ENCODE measurements around the gene UNCX.
"Not testable (repeated sequence)": the region's sequence is repeated elsewhere in the genome, so short reads cannot be mapped to it uniquely, and the experiment has no call there.

UNCX gene

DNA sequence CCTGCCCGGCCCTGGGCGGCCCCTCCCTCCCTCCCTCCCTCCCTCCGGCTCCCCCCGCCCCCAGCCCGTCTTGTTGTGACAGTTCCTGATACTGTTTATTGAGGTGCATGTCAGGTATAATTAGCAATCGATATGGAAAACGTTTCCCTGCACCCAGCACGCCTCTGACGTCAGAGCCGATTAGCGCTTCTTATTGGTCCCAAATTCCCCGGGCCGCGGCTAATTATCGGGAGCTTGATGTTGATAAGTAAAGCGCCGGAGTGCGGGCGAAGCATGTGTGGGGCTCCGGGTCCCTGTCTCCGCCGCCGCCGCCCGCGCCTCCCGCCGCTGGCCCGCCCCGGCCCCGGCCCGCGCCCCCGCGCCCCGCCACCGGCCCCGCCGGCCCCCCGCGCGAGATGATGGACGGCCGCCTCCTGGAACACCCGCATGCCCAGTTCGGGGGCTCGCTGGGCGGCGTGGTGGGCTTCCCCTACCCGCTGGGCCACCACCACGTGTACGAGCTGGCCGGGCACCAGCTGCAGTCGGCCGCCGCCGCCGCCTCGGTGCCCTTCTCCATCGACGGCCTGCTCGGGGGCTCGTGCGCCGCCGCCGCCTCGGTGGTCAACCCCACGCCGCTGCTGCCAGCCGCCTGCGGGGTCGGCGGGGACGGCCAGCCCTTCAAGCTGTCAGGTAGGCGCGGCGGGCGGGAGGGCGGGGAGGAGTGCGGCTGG, at the start of gene UNCX:
TSS of gene UNCX (plus strand) at position 250 of the 710 bp plus-strand sequence. CDS start at position 396, 146 bp downstream.
- peaks cover 62% of the 10 kb centered on the region for H3K27me3 Mint-ChIP-seq
- no peak for ATAC-seq
- H3K4me1 Mint-ChIP-seq = peaks cover 23% of the 10 kb centered on the region
- H3K36me3 Mint-ChIP-seq (ENCODE audit: low read depth) = no peaks in the 10 kb centered on the region
- H3K27ac Mint-ChIP-seq = peak within 1 kb of the TSS; percentile 2
- no peak for DNase-seq
- H3K9me3 Mint-ChIP-seq = no peaks in the 10 kb centered on the region
- H3K4me3 Mint-ChIP-seq = peak within 1 kb of the TSS; percentile 1

DNA sequence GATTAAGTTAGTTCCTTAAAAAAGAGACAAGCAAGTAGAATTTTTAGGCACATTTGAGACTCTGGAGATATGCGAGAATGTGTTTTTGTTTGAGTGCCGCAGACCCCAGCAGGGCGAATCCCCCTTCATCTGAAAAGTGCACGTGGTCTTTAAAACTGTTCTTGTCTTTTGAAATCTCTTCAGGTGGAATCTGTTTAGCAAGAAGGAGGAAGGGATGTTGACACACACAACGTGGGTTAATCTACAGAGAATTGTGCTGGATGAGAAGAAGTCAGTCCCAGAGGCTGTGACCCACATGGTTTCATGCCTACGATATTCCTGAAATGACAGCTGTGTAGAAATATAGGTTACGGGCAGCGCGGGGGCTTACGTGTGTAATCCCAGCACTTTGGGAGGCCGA, 45.5 kb upstream of the UNCX start:
- no peaks in the 10 kb centered on the region for H3K9me3 Mint-ChIP-seq
- peaks cover 15% of the 10 kb centered on the region for H3K27me3 Mint-ChIP-seq
- DNase-seq (no peak), ATAC-seq (no peak)
- peaks cover 6% of the 10 kb centered on the region for H3K4me1 Mint-ChIP-seq
- no peak overlapping the region for H3K4me3 Mint-ChIP-seq
- no peak overlapping the region for H3K27ac Mint-ChIP-seq
- no peaks in the 10 kb centered on the region for H3K36me3 Mint-ChIP-seq (ENCODE audit: low read depth)

DNA sequence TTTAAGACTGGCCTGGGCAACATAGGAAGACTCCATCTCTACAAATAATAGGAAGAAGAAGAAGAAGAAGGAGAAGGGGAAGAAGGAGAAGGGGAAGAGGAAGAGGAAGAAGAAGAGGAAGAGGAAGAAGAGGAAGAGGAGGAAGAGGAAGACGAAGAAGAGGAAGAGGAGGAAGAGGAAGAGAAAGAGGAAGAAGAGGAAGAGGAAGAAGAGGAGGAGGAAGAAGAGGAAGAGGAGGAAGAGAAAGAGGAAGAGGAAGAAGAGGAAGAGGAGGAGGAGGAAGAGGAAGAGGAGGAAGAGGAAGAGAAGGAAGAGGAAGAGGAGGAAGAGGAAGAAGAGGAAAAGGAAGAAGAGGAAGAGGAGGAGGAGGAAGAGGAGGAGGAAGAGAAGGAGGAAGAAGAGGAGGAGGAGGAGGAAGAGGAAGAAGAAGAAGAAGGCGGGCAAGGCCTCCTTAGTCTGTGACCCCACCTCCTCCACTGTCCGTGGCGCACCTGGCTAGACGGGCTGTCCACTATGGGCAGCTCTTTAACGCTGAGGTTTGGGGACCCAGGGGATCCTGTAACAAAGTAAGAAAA, 43.9 kb upstream of the UNCX start:
- peaks cover 9% of the 10 kb centered on the region for H3K27me3 Mint-ChIP-seq
- no peaks in the 10 kb centered on the region for H3K36me3 Mint-ChIP-seq (ENCODE audit: low read depth)
- ATAC-seq = no peak
- H3K9me3 Mint-ChIP-seq = no peaks in the 10 kb centered on the region
- H3K4me1 Mint-ChIP-seq = peaks cover 11% of the 10 kb centered on the region
- H3K4me3 Mint-ChIP-seq = no peak overlapping the region
- no peak overlapping the region for H3K27ac Mint-ChIP-seq
- DNase-seq = no peak

DNA sequence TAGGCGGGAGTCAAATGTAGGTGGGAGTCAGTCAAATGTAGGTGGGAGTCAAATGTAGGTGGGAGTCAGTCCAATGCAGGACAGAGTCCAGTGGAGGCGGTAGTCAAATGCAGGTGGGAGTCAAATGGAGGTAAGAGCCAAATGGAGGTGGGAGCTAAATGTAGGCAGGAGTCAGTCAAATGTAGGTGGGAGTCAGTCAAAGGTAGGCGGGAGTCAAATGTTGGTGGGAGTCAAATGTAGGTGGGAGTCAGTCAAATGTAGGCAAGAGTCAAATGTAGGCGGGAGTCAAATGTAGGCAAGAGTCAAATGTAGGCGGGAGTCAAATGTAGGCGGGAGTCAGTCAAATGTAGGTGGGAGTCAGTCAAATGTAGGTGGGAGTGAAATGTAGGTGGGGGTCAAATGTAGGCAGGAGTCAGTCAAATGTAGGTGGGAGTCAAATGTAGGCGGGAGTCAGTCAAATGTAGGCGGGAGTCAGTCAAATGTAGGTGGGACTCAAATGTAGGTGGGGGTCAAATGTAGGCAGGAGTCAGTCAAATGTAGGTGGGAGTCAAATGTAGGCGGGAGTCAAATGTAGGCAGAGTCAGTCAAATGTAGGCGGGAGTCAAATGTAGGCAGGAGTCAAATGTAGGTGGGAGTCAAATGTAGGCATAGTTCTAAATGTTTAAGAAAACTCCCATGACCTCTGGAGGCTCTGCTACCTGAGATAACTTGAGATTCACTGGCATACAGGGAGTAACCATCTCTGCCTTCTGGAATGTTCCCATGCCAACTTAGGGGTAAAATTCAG, 42.5 kb upstream of the UNCX start:
- Mint-ChIP-seq H3K36me3 (ENCODE audit: low read depth) (no peaks in the 10 kb centered on the region), H3K27ac (no peak overlapping the region), H3K9me3 (no peaks in the 10 kb centered on the region), H3K4me3 (no peak overlapping the region), H3K4me1 (peaks cover 11% of the 10 kb centered on the region), H3K27me3 (peaks cover 12% of the 10 kb centered on the region)
- DNase-seq = no peak
- ATAC-seq = no peak

DNA sequence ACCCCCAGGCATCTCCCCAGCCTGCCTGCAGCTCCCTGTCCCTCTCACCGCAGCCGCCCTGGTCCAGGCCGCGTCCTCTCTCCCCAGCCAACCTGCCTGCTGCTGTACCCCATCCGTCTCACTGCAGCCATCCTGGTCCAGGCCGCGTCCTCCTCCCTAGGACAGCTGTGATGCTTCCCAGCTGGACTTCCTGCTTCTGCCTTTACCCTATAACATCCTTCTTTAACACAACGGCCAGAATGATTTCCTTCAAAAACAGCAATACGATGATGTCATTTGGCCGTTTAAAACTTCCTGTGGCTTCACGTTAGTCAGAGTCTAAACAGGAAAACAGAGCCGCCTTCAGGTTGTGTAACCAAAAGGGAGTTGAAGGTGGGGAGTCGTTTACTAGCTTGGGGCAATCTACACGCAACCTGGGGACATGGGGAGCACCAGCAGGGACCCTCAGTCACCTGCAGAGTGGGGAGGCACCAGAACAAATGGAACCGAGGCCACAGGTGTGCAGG, 40.4 kb upstream of the UNCX start:
- Mint-ChIP-seq H3K4me3 (peak overlapping the region; percentile 66), H3K36me3 (ENCODE audit: low read depth) (no peaks in the 10 kb centered on the region), H3K27ac (peak overlapping the region; percentile 84), H3K27me3 (peaks cover 14% of the 10 kb centered on the region), H3K4me1 (peaks cover 11% of the 10 kb centered on the region), H3K9me3 (no peaks in the 10 kb centered on the region)
- DNase-seq (peak; percentile 18), ATAC-seq (peak; percentile 70)

DNA sequence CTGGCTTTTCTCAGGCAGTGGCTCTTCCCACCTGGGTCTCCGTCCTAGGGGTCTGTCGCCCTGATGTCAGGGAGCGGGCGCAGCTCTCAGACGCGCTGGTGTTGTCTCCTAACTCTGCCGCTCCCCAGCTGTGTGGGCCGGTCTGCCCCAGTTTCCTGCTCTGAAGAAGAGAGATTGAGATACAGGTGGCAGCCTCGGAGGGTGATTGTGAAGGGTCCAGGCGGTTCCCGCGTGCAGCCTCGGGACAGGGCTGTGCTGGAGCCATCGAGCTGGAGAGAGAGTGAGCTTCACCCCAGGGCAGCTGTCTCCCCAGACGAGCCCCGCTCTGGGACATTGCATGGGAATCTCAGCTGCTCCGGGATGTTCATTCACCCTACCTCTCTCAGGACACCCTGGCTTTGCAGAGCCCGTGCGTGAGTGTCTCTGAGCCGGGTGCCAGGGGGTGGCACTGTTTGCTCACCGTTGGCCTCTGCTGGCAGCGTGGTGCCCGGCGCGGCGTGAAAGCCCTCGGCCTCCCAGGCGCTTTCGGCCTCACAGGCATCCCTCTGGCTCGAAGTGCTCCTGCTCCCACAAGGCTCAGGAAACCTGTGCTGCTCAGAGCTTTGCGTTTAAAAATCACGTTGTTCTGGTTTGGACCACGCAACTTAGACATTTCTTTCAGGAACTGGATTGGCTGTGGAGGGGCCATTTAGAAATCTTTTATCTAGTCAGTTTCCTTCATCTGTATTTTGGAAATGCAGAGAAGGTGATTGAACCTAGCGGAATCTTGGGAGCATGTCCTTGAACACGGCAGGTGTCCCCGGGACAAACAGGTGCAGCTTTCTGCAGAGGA, 38.9 kb upstream of the UNCX start:
- Mint-ChIP-seq H3K4me3 (no peak overlapping the region), H3K36me3 (ENCODE audit: low read depth) (no peaks in the 10 kb centered on the region), H3K27me3 (peaks cover 13% of the 10 kb centered on the region), H3K4me1 (peaks cover 11% of the 10 kb centered on the region), H3K9me3 (no peaks in the 10 kb centered on the region), H3K27ac (no peak overlapping the region)
- peak; percentile 53 for ATAC-seq
- peak; percentile 50 for DNase-seq

DNA sequence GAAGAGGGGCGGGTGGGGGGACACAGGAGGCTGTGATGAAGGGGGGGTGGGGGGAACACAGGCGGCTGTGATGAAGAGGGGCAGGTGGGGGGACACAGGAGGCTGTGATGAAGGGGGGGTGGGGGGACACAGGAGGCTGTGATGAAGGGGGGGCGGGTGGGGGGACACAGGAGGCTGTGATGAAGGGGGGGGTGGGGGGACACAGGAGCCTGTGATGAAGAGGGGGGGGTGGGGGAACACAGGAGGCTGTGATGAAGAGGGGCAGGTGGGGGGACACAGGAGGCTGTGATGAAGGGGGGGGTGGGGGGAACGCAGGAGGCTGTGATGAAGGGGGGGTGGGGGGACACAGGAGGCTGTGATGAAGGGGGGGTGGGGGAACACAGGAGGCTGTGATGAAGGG, 36.2 kb upstream of the UNCX start:
- peaks cover 11% of the 10 kb centered on the region for H3K4me1 Mint-ChIP-seq
- H3K36me3 Mint-ChIP-seq (ENCODE audit: low read depth); H3K4me3 Mint-ChIP-seq; DNase-seq; H3K27ac Mint-ChIP-seq; ATAC-seq; H3K9me3 Mint-ChIP-seq: not testable (repeated sequence)
- H3K27me3 Mint-ChIP-seq = peaks cover 10% of the 10 kb centered on the region

DNA sequence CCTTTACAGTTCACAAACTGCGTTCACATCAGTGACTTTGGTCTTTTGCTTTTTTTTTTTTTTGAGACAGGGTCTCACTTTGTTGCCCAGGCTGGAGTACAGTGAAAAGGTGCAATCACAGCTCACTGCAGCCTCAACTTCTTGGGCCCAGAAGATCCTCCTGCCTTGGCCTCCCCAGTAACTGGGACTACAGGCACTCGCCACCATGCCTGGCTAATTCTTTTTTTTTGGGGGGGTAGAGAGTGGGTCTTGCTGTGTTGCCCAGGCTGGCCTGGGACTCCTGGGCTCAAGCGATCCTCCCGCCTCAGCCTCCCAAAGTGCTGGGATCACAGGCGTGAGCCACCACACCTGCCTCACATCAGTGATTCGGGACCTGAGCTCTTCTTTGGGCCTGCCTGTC, 35.7 kb upstream of the UNCX start:
- Mint-ChIP-seq H3K4me1 (peaks cover 7% of the 10 kb centered on the region), H3K9me3 (no peaks in the 10 kb centered on the region), H3K27me3 (peaks cover 10% of the 10 kb centered on the region), H3K27ac (no peak overlapping the region), H3K36me3 (ENCODE audit: low read depth) (no peaks in the 10 kb centered on the region), H3K4me3 (no peak overlapping the region)
- ATAC-seq (no peak), DNase-seq (no peak)

DNA sequence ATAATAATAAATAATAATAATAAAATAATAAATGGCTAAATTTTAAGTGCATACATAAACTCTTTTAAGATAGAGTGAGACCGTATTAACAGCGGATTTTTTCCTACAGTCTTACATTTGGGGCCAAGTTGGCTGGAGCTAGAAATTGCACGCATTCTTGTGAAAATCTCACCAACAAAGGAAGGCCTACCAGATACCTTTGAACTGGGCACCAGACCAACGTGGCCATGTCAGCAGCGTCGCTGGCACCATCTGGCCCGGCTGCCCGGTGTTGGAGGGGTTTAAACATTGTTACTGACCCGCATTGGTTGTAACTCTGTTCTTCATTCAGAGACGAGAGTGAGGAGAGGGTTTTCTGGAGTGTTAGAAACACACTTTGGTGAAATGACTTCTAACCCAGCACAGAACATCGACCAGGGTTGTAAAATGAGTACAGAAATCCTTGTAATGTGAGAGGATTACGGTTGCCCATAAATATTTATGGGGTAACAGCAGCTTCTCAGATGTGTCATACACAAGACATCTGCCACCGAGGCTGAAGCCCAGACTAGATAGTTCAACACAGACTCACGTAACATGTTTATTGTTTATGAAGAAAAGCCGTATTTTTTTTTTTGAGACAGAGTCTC, 34.6 kb upstream of the UNCX start:
- peaks cover 8% of the 10 kb centered on the region for H3K27me3 Mint-ChIP-seq

DNA sequence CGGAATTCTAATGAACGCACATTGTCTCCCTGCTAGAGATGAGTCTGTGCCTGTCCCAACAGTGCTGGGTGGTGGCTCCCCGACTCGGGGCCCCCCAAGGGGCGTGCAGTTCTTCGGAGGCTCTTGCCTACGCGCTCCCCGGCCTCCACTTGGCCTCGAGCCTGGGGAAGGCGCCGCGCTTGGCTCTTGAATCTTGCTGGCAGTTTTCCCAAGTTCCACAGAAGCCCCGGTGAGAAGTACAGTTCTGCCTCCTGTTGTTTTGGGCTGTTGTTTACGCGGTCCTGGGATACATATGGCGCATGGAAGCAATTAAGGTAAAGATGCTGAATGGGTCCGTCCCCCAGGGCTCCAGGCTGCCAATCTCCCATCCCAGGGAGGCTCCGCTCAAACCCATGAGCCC, 32.6 kb upstream of the UNCX start:
- no peaks in the 10 kb centered on the region for H3K4me1 Mint-ChIP-seq
- H3K4me3 Mint-ChIP-seq = no peak overlapping the region
- no peak for DNase-seq
- no peaks in the 10 kb centered on the region for H3K36me3 Mint-ChIP-seq (ENCODE audit: low read depth)
- no peak overlapping the region for H3K27ac Mint-ChIP-seq
- no peak for ATAC-seq
- peaks cover 5% of the 10 kb centered on the region for H3K27me3 Mint-ChIP-seq
- no peaks in the 10 kb centered on the region for H3K9me3 Mint-ChIP-seq

More for the DNA sequence above, 34.6 kb upstream of the UNCX start:
- Mint-ChIP-seq H3K9me3 (no peaks in the 10 kb centered on the region), H3K4me1 (no peaks in the 10 kb centered on the region), H3K27ac (no peak overlapping the region), H3K36me3 (ENCODE audit: low read depth) (no peaks in the 10 kb centered on the region), H3K4me3 (no peak overlapping the region)
- DNase-seq (no peak), ATAC-seq (no peak)

DNA sequence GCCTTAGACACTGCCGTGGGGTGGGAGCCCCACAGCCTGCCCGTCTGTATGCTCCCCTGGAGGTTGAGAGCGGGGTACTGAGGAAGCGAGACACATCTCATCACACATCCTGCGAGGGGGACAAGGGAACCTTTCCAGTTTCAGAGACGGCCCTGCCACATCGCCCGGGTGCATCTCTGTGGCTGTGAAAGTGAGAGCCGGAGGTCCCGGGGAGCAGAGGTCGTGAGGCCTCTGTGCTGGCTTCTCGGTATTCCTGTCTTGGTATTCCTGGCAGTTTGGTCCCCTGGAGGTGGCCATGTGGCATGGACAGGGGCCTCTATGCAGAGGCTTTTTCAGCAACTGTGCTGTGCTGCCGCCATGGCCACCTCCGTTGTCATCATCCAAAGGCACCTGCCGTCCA, 30.8 kb upstream of the UNCX start:
- Mint-ChIP-seq H3K4me3 (no peak overlapping the region), H3K9me3 (no peaks in the 10 kb centered on the region), H3K4me1 (no peaks in the 10 kb centered on the region), H3K36me3 (ENCODE audit: low read depth) (no peaks in the 10 kb centered on the region), H3K27me3 (peaks cover 2% of the 10 kb centered on the region), H3K27ac (no peak overlapping the region)
- ATAC-seq (no peak), DNase-seq (no peak)

DNA sequence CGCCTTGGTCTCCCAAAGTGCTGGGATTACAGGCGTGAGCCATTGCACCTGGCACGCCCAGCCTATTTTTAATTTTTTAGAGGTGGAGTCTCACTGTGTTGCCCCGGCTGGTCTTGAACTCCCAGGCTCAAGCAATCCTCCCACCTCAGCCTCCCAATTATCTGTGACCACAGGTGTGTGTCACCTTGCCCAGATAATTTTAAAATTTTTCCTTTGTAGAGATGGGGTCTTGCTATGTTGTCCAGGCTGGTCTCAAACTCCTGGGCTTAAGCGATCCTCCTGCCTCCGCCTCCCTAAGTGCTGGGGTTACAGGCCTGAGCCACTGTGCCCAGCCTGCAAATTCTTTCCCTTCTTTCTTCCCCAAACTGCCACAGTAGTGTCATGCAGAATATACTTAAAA, 29.8 kb upstream of the UNCX start:
- ATAC-seq; H3K27ac Mint-ChIP-seq; H3K4me1 Mint-ChIP-seq; H3K4me3 Mint-ChIP-seq; H3K36me3 Mint-ChIP-seq (ENCODE audit: low read depth); DNase-seq; H3K9me3 Mint-ChIP-seq; H3K27me3 Mint-ChIP-seq: not testable (repeated sequence)

DNA sequence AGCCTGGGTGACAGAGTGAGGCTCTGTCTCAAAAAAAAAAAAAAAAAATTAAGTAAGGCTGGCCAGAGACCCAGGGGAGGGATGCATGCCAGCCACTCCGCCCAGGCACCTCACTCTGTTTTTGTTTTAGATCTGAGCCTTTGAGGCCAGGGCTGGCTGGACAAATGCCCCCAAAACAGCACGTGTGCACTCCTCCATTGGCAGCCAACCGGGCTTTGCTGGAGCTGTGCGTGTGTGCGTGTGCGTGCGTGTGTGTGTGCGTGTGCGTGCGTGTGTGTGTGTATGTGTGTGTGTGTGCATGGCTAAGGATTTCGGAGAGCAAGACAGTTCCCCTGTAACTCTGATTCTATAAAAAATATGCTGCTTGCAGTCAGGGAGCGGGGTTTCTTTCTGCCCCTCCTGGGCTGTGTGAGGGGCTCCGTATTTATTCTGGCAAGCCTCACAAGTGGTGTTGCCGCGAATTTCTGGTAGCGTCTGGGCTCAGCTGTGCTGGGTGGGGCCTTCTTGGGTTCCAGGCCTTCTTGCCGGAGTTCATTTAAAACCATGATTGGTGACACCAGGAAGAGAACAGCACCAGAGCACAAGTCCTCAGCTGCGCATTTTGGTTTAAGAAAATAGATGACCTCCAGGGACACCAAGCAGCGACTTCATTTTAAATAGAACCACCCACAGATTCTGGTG, 28.1 kb upstream of the UNCX start:
- no peaks in the 10 kb centered on the region for H3K36me3 Mint-ChIP-seq (ENCODE audit: low read depth)
- no peak for ATAC-seq
- no peaks in the 10 kb centered on the region for H3K9me3 Mint-ChIP-seq
- peaks cover 12% of the 10 kb centered on the region for H3K27me3 Mint-ChIP-seq
- H3K27ac Mint-ChIP-seq = no peak overlapping the region
- no peak overlapping the region for H3K4me3 Mint-ChIP-seq
- no peaks in the 10 kb centered on the region for H3K4me1 Mint-ChIP-seq
- DNase-seq = no peak

Measured in activated naive CD8-positive, alpha-beta T cell treated with anti-CD3 and anti-CD28 coated beads, Interleukin-2, amount 50 U/mL, for 24 hours (primary cell).